ENCODE results near the gene DDX1.
A peak's percentile ranks its signal among the peaks of the same experiment; 100 is the strongest.

DDX1 gene

GRCh38 chr2:15664273-15665066 lies 72.8 kb downstream of the DDX1 start:
- DNase-seq (ENCODE audit: low spot score) = no peak

- no peak for DNase-seq (ENCODE audit: low spot score)
Observed at GRCh38 chr2:15665067-15665942, 73.6 kb downstream of the DDX1 start.

- DNase-seq (ENCODE audit: low spot score) = no peak
Observed at GRCh38 chr2:15665943-15666460, 74.3 kb downstream of the DDX1 start.

GRCh38 chr2:15666861-15667808 lies 75.5 kb downstream of the DDX1 start:
- DNase-seq (ENCODE audit: low spot score) = no peak

- no peak for DNase-seq (ENCODE audit: low spot score)
Observed at GRCh38 chr2:15667809-15668556, 76.3 kb downstream of the DDX1 start.

GRCh38 chr2:15668611-15669305 lies 77.1 kb downstream of the DDX1 start:
- no peak for DNase-seq (ENCODE audit: low spot score)

GRCh38 chr2:15669375-15669910 lies 77.8 kb downstream of the DDX1 start:
- DNase-seq (ENCODE audit: low spot score) = no peak

- no peak for DNase-seq (ENCODE audit: low spot score)
Observed at GRCh38 chr2:15670469-15670868, 78.8 kb downstream of the DDX1 start.

- DNase-seq (ENCODE audit: low spot score) = no peak
Observed at GRCh38 chr2:15670981-15671380, 79.3 kb downstream of the DDX1 start.

- no peak for DNase-seq (ENCODE audit: low spot score)
Observed at GRCh38 chr2:15671409-15671808, 79.7 kb downstream of the DDX1 start.

GRCh38 chr2:15671842-15672815 lies 80.5 kb downstream of the DDX1 start:
- no peak for DNase-seq (ENCODE audit: low spot score)

GRCh38 chr2:15672961-15673918 lies 81.6 kb downstream of the DDX1 start:
- no peak for DNase-seq (ENCODE audit: low spot score)

GRCh38 chr2:15673919-15674636 lies 82.4 kb downstream of the DDX1 start:
- DNase-seq (ENCODE audit: low spot score) = peak; percentile 27

- DNase-seq (ENCODE audit: low spot score) = peak; percentile 57
Observed at GRCh38 chr2:15674637-15675455, 83.2 kb downstream of the DDX1 start.

GRCh38 chr2:15675456-15676195 lies 84.0 kb downstream of the DDX1 start:
- peak; percentile 26 for DNase-seq (ENCODE audit: low spot score)

Measured in LoVo (cell line).